Neural progenitor cell (in vitro differentiated cells): Measurements from ENCODE around the gene CACNA1C. TPM values are rescaled to one million over a fixed set of nuclear protein-coding genes. Genes with fewer than 3 reads are reported as not detected.

ENCODE experiments used
- DNase-seq: peaks from one replicate; pipeline ENCODE4 v3.0.0-alpha.2; 2016; ENCODE audit warnings: low spot score
- H2AFZ ChIP-seq: fragments of 200-600 bp; sonication (generic); replicated peaks from 2 replicates; pipeline ENCODE4 v1.6.1; 2016; ENCODE audit warnings: antibody characterized with exemption
- H3F3A ChIP-seq: fragments of 200-600 bp; sonication (generic); 2 replicates; pipeline ENCODE4 v1.6.1; 2016; ENCODE audit warnings: antibody characterized with exemption, low read depth
- H3K27ac ChIP-seq: fragments of 200-600 bp; sonication (generic); 2 replicates; pipeline ENCODE4 v1.5.1; 2016; ENCODE audit warnings: mild to moderate bottlenecking
- H3K27me3 ChIP-seq: fragments of 200-600 bp; sonication (generic); 2 replicates; pipeline ENCODE4 v1.6.1; 2016; ENCODE audit warnings: mild to moderate bottlenecking, moderate library complexity
- H3K36me3 ChIP-seq: fragments of 200-600 bp; sonication (generic); 2 replicates; pipeline ENCODE4 v1.5.1; 2016
- H3K4me1 ChIP-seq: fragments of 200-600 bp; sonication (generic); 2 replicates; pipeline ENCODE4 v1.6.1; 2016; ENCODE audit warnings: mixed run types
- H3K4me2 ChIP-seq: fragments of 200-600 bp; sonication (generic); 2 replicates; pipeline ENCODE4 v1.6.1; 2016
- H3K4me3 ChIP-seq: fragments of 200-600 bp; sonication (generic); 2 replicates; pipeline ENCODE4 v1.5.1; 2016
- H3K79me2 ChIP-seq: fragments of 200-600 bp; sonication (generic); 2 replicates; pipeline ENCODE4 v1.6.1; 2016; ENCODE audit warnings: low read depth
- H3K9ac ChIP-seq: fragments of 200-600 bp; sonication (generic); 2 replicates; pipeline ENCODE4 v1.6.1; 2016
- H3K9me3 ChIP-seq: fragments of 200-600 bp; sonication (generic); 2 replicates; pipeline ENCODE4 v1.5.1; 2016; ENCODE audit warnings: low read depth
- H4K20me1 ChIP-seq: fragments of 200-600 bp; sonication (generic); 2 replicates; pipeline ENCODE4 v1.6.1; 2016; ENCODE audit warnings: low read depth
- H3K27ac Mint-ChIP-seq: 3 replicates; pipeline ENCODE4 v1.8.0; 2021; ENCODE audit warnings: mixed read lengths
- H3K27me3 Mint-ChIP-seq: 2 replicates; pipeline ENCODE4 v1.8.0; 2022; ENCODE audit warnings: low read depth, mild to moderate bottlenecking, inconsistent platforms, moderate library complexity, mixed read lengths; ENCODE audit not compliant: insufficient read depth
- H3K36me3 Mint-ChIP-seq: 3 replicates; pipeline ENCODE4 v1.8.0; 2021; ENCODE audit warnings: mixed read lengths
- H3K4me1 Mint-ChIP-seq: 3 replicates; pipeline ENCODE4 v1.8.0; 2021; ENCODE audit warnings: mixed read lengths
- H3K4me3 Mint-ChIP-seq: 3 replicates; pipeline ENCODE4 v1.8.0; 2021; ENCODE audit warnings: mild to moderate bottlenecking, moderate library complexity, mixed read lengths
- H3K9me3 Mint-ChIP-seq: 3 replicates; pipeline ENCODE4 v1.8.0; 2020; ENCODE audit warnings: mixed read lengths
- CTCF ChIP-seq: fragments of 200-600 bp; sonication (generic); IDR thresholded peaks from 2 replicates; pipeline ENCODE4 v1.5.1; 2017; ENCODE audit warnings: antibody characterized with exemption, mild to moderate bottlenecking
- EZH2 ChIP-seq: fragments of 200-600 bp; sonication (generic); IDR thresholded peaks from 2 replicates; pipeline ENCODE4 v1.6.1; 2017; ENCODE audit warnings: antibody characterized with exemption, mild to moderate bottlenecking, moderate library complexity
- EZH2phosphoT487 ChIP-seq: fragments of 200-600 bp; sonication (generic); IDR thresholded peaks from 2 replicates; pipeline ENCODE4 v1.6.1; 2017; ENCODE audit warnings: antibody characterized with exemption
- total RNA-seq: library from RNA; depleted of rRNA; stranded (reverse); fragments of >200 nt; gene quantifications from 2 replicates; pipeline ENCODE4 v1.2.3, GENCODE V29; 2015; ENCODE audit warnings: low replicate concordance

Gene CACNA1C
- total RNA-seq, 1 donor from 2014 or later: 2.7 TPM

GRCh38 chr12:2680676-2681039 lies 627.9 kb downstream of the CACNA1C start:
- Mint-ChIP-seq H3K36me3 (peaks cover 2% of the 10 kb centered on the region), H3K4me3 (no peak overlapping the region), H3K27me3 (peaks cover 11% of the 10 kb centered on the region), H3K9me3 (peaks cover 2% of the 10 kb centered on the region), H3K4me1 (peaks cover 24% of the 10 kb centered on the region), H3K27ac (no peak overlapping the region)
- Histone ChIP-seq H3K4me2 (no peak overlapping the region), H3K9me3 (no peaks in the 10 kb centered on the region), H3K4me3 (no peak overlapping the region), H3K9ac (no peak overlapping the region), H3K27me3 (no peaks in the 10 kb centered on the region), H3K4me1 (peaks cover 7% of the 10 kb centered on the region), H3K79me2 (no peaks in the 10 kb centered on the region), H2AFZ (no peak overlapping the region), H3F3A (peaks cover 29% of the 10 kb centered on the region), H3K36me3 (no peaks in the 10 kb centered on the region), H4K20me1 (peaks cover 5% of the 10 kb centered on the region), H3K27ac (no peak overlapping the region)
- DNase-seq: no peak
- TF ChIP-seq CTCF (no peak), EZH2 (no peak), EZH2phosphoT487 (no peak)

GRCh38 chr12:2681450-2682205 lies 628.8 kb downstream of the CACNA1C start:
- Histone ChIP-seq H3F3A (peaks cover 29% of the 10 kb centered on the region), H3K36me3 (no peaks in the 10 kb centered on the region), H3K79me2 (no peaks in the 10 kb centered on the region), H3K4me1 (peaks cover 7% of the 10 kb centered on the region), H3K9me3 (no peaks in the 10 kb centered on the region), H4K20me1 (peaks cover 5% of the 10 kb centered on the region), H3K4me2 (peak overlapping the region; percentile 24), H3K9ac (no peak overlapping the region), H2AFZ (no peak overlapping the region), H3K27me3 (no peaks in the 10 kb centered on the region), H3K4me3 (no peak overlapping the region), H3K27ac (no peak overlapping the region)
- Mint-ChIP-seq H3K9me3 (peaks cover 2% of the 10 kb centered on the region), H3K4me1 (peaks cover 21% of the 10 kb centered on the region), H3K36me3 (peaks cover 2% of the 10 kb centered on the region), H3K27me3 (peaks cover 11% of the 10 kb centered on the region), H3K4me3 (no peak overlapping the region), H3K27ac (peak overlapping the region; percentile 67)
- DNase-seq: peak; percentile 50
- TF ChIP-seq CTCF: no peak
- TF ChIP-seq EZH2phosphoT487: no peak
- TF ChIP-seq EZH2: no peak

GRCh38 chr12:2682296-2683251 lies 629.8 kb downstream of the CACNA1C start:
- Histone ChIP-seq H3K4me2 (no peak overlapping the region), H3K27me3 (no peaks in the 10 kb centered on the region), H3K9ac (no peak overlapping the region), H3F3A (peaks cover 29% of the 10 kb centered on the region), H3K27ac (no peak overlapping the region), H3K4me3 (no peak overlapping the region), H3K4me1 (peaks cover 7% of the 10 kb centered on the region), H3K36me3 (no peaks in the 10 kb centered on the region), H2AFZ (no peak overlapping the region), H3K79me2 (no peaks in the 10 kb centered on the region), H4K20me1 (peaks cover 5% of the 10 kb centered on the region), H3K9me3 (no peaks in the 10 kb centered on the region)
- peak; percentile 59 for TF ChIP-seq CTCF
- TF ChIP-seq EZH2: no peak
- peak; percentile 78 for DNase-seq
- Mint-ChIP-seq H3K9me3 (peaks cover 2% of the 10 kb centered on the region), H3K4me1 (peaks cover 21% of the 10 kb centered on the region), H3K4me3 (peak overlapping the region; percentile 72), H3K27ac (peak overlapping the region; percentile 31), H3K36me3 (peaks cover 2% of the 10 kb centered on the region), H3K27me3 (peaks cover 13% of the 10 kb centered on the region)
